CD4-positive, CD25-positive, alpha-beta regulatory T cell (primary cell): ENCODE data around the gene LOXL3. TPM values are rescaled to one million over a fixed set of nuclear protein-coding genes. Genes with fewer than 3 reads are reported as not detected.
"Not testable (repeated sequence)": the region's sequence is repeated elsewhere in the genome, so short reads cannot be mapped to it uniquely, and the experiment has no call there.

Experiments used
- ATAC-seq, 2 donors: fragments of 150-1000 bp; cut with Tn5 transposase; one replicate each; pipeline ENCODE4 v1.10.0; 2021; ENCODE audit warnings: low read depth in 2 of 2, moderate number of reproducible peaks in 2 of 2, moderate library complexity in 1 of 2
- DNase-seq, 3 donors: peaks; one replicate each; pipeline versions ENCODE4 v3.0.0 to v3.0.0-alpha.2; 2012 to 2022; ENCODE audit warnings: mixed read lengths in 1 of 3
- H3K27ac ChIP-seq: one replicate; pipeline ENCODE4 v1.7.0; 2013; ENCODE audit warnings: mild to moderate bottlenecking, low read length; ENCODE audit not compliant: insufficient read depth, poor library complexity, severe bottlenecking
- H3K27me3 ChIP-seq: one replicate; pipeline ENCODE4 v1.7.0; 2013; ENCODE audit warnings: low read length; ENCODE audit not compliant: control insufficient read depth, insufficient read depth
- H3K36me3 ChIP-seq: one replicate; pipeline ENCODE4 v1.7.0; 2013; ENCODE audit warnings: mild to moderate bottlenecking, low read length, moderate library complexity; ENCODE audit not compliant: control insufficient read depth, insufficient read depth
- H3K4me1 ChIP-seq: 2 replicates; pipeline ENCODE4 v1.7.0; 2013; ENCODE audit warnings: mild to moderate bottlenecking, low read length; ENCODE audit not compliant: insufficient read depth, control insufficient read depth, poor library complexity, severe bottlenecking
- H3K4me3 ChIP-seq: one replicate; pipeline ENCODE4 v1.7.0; 2013; ENCODE audit warnings: low read depth, mild to moderate bottlenecking, low read length, moderate library complexity
- H3K9me3 ChIP-seq, 2 experiments: 1 replicate in 1 of 2; 2 replicates in 1 of 2; pipeline ENCODE4 v1.7.0; 2013; ENCODE audit warnings: low read length in 2 of 2, mild to moderate bottlenecking in 1 of 2, moderate library complexity in 1 of 2; ENCODE audit not compliant: control insufficient read depth in 2 of 2
- H3K27ac Mint-ChIP-seq, 3 donors: one replicate each; pipeline ENCODE4 v1.8.0; 2020 to 2022; ENCODE audit warnings: mild to moderate bottlenecking in 3 of 3, mixed read lengths in 3 of 3, moderate library complexity in 2 of 3
- H3K27me3 Mint-ChIP-seq: one replicate; pipeline ENCODE4 v1.8.0; 2022; ENCODE audit warnings: mild to moderate bottlenecking, mixed read lengths
- H3K36me3 Mint-ChIP-seq: one replicate; pipeline ENCODE4 v1.8.0; 2020; ENCODE audit warnings: mixed read lengths
- H3K4me1 Mint-ChIP-seq, 4 donors: one replicate each; pipeline ENCODE4 v1.8.0; 2020 to 2022; ENCODE audit warnings: mixed read lengths in 4 of 4, mild to moderate bottlenecking in 1 of 4
- H3K4me3 Mint-ChIP-seq, 4 donors: one replicate each; pipeline ENCODE4 v1.8.0; 2020 to 2022; ENCODE audit warnings: mild to moderate bottlenecking in 4 of 4, mixed read lengths in 4 of 4, moderate library complexity in 3 of 4
- H3K9me3 Mint-ChIP-seq, 7 donors: one replicate each; pipeline ENCODE4 v1.8.0; 2020 to 2022; ENCODE audit warnings: mixed read lengths in 7 of 7, mild to moderate bottlenecking in 3 of 7, moderate library complexity in 2 of 7
- polyA plus RNA-seq, 4 donors: library from polyadenylated mRNA; unstranded; fragments of 300-500 nt; fragmentation: Illumina TruSeq; gene quantifications; one replicate each; pipeline ENCODE4 v1.2.3, GENCODE V29; 2021
- total RNA-seq: library from RNA; stranded (reverse); gene quantifications from one replicate; pipeline ENCODE4 v1.2.3, GENCODE V29; 2022

Gene LOXL3
- total and polyA plus RNA-seq, 5 donors from 2014 or later, result 0.09 to 1.1 TPM; not detected in 3

GRCh38 chr2:74571058-74571457 lies 17.3 kb upstream of the LOXL3 start:
- Mint-ChIP-seq H3K4me3 (no peak overlapping the region), H3K9me3 (peaks cover 0 to 2% (median 0%) of the 10 kb centered on the region in 7 donors), H3K36me3 (no peaks in the 10 kb centered on the region), H3K27ac (no peak overlapping the region), H3K27me3 (no peaks in the 10 kb centered on the region), H3K4me1 (peaks cover 12 to 16% (median 15%) of the 10 kb centered on the region in 4 donors)
- ATAC-seq (no peak), DNase-seq (no peak)
- no peak overlapping the region for H3K4me3 ChIP-seq
- no peaks in the 10 kb centered on the region for H3K27me3 ChIP-seq
- H3K4me1 ChIP-seq, result peaks cover 15% of the 10 kb centered on the region
- no peak overlapping the region for H3K27ac ChIP-seq
- H3K36me3 ChIP-seq, result no peaks in the 10 kb centered on the region
- H3K9me3 ChIP-seq, result no peaks in the 10 kb centered on the region

DNA sequence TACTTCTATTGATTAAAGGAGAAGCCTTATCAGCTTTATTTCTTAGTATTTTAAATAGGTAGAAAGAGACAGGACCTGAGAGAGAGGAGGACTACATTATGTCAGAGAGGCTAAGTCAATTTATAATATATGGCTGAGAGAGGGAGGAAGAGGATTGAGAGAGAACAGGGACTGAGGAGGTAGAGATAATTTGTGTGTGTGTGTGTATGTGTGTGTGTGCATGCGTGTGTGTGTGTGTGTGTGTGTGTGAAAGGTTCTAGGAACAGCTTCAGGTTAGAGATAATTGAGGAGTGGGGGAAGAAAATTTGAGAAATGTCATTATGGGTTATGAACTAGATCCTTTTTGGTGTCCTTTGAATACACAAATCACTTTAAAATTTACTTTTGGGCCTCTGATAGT lies 15.9 kb upstream of the LOXL3 start:
- no peaks in the 10 kb centered on the region for H3K9me3 ChIP-seq
- H3K27ac ChIP-seq, result no peak overlapping the region
- Mint-ChIP-seq H3K36me3 (no peaks in the 10 kb centered on the region), H3K4me3 (no peak overlapping the region), H3K27me3 (no peaks in the 10 kb centered on the region), H3K4me1 (peaks cover 11 to 14% (median 13%) of the 10 kb centered on the region in 4 donors), H3K9me3 (peaks cover 0 to 2% (median 0%) of the 10 kb centered on the region in 7 donors), H3K27ac (no peak overlapping the region)
- H3K36me3 ChIP-seq, result no peaks in the 10 kb centered on the region
- H3K4me3 ChIP-seq, result no peak overlapping the region
- DNase-seq, result no peak
- H3K27me3 ChIP-seq, result no peaks in the 10 kb centered on the region
- ATAC-seq, result no peak
- peaks cover 14% of the 10 kb centered on the region for H3K4me1 ChIP-seq

- no peak for ATAC-seq
- H3K27me3 ChIP-seq, result peaks cover 2% of the 10 kb centered on the region
- no peak overlapping the region for H3K27ac Mint-ChIP-seq
- no peak overlapping the region for H3K4me3 ChIP-seq
- no peaks in the 10 kb centered on the region for H3K4me1 ChIP-seq
- peaks cover 0 to 2% (median 0%) of the 10 kb centered on the region in 7 donors for H3K9me3 Mint-ChIP-seq
- no peaks in the 10 kb centered on the region for H3K36me3 ChIP-seq
- H3K27me3 Mint-ChIP-seq, result no peaks in the 10 kb centered on the region
- H3K27ac ChIP-seq, result no peak overlapping the region
- H3K4me3 Mint-ChIP-seq, result no peak overlapping the region
- DNase-seq, result no peak
- no peaks in the 10 kb centered on the region for H3K4me1 Mint-ChIP-seq
- H3K9me3 ChIP-seq, result no peaks in the 10 kb centered on the region
- H3K36me3 Mint-ChIP-seq, result no peaks in the 10 kb centered on the region
Observed at GRCh38 chr2:74567881-74568280, 14.1 kb upstream of the LOXL3 start.

DNA sequence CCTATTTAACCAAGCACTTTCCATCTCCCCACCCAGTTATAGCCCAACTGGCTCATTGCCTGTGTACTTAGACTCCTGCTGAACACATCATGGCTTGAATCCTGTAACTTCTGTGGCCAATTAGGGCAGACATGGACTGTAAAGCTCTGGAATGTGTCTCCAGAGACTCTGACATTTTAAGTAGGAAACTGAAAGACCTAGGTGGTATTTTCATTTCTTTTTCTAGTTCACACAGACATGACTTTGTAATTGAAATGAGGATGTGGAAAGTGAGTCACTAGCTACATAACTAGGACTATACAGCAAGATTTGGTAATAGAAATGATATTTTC lies 13.0 kb upstream of the LOXL3 start:
- no peaks in the 10 kb centered on the region for H3K4me1 Mint-ChIP-seq
- no peak overlapping the region for H3K4me3 ChIP-seq
- ATAC-seq (no peak), DNase-seq (no peak)
- no peak overlapping the region for H3K27ac ChIP-seq
- H3K4me3 Mint-ChIP-seq, result no peak overlapping the region
- peaks cover 3% of the 10 kb centered on the region for H3K36me3 Mint-ChIP-seq
- H3K27ac Mint-ChIP-seq, result no peak overlapping the region
- H3K36me3 ChIP-seq, result no peaks in the 10 kb centered on the region
- no peaks in the 10 kb centered on the region for H3K4me1 ChIP-seq
- no peaks in the 10 kb centered on the region for H3K27me3 Mint-ChIP-seq
- peaks cover 2% of the 10 kb centered on the region for H3K27me3 ChIP-seq
- peaks cover 0 to 2% (median 0%) of the 10 kb centered on the region in 7 donors for H3K9me3 Mint-ChIP-seq
- no peaks in the 10 kb centered on the region for H3K9me3 ChIP-seq

DNA sequence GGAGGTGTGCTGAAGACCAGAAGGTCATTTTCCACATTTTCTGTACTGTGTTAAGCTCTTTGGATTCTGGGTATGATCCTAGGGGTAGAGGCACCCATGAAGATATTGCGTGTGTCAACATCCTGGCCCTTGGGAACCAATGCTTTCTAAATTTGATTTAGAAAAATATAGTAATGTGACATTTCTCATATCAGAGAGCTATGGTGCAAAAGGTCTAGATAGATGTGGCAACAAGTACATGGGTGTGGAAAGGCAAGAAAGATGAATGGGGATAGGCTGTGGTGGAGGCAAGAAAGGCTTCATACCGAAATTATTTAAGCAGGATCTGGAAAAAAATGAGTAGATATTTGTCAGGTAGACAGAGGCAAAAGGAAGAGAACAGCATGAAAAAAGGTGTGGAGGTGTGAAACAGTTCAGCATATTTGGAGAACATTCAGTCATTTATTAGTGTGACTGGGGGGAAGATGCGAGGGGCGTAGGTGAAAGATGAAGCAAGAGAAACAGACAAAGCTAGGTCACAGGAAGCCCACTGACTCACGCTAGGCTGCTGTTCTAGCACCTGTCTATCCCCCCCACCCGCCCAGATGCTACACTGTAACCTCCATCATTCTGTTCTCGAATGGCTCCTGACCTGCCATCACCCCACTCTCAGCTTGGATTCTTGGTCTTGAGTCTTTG lies 12.5 kb upstream of the LOXL3 start:
- H3K36me3 ChIP-seq, result no peaks in the 10 kb centered on the region
- peaks cover 2% of the 10 kb centered on the region for H3K27me3 ChIP-seq
- Mint-ChIP-seq H3K4me3 (no peak overlapping the region), H3K4me1 (no peaks in the 10 kb centered on the region), H3K9me3 (peaks cover 0 to 2% (median 0%) of the 10 kb centered on the region in 7 donors), H3K27me3 (no peaks in the 10 kb centered on the region), H3K36me3 (peaks cover 5% of the 10 kb centered on the region), H3K27ac (no peak overlapping the region)
- H3K9me3 ChIP-seq, result no peaks in the 10 kb centered on the region
- no peaks in the 10 kb centered on the region for H3K4me1 ChIP-seq
- H3K27ac ChIP-seq, result no peak overlapping the region
- H3K4me3 ChIP-seq, result no peak overlapping the region
- DNase-seq (no peak), ATAC-seq (no peak)

GRCh38 chr2:74564222-74564621 lies 10.5 kb upstream of the LOXL3 start:
- H3K9me3 ChIP-seq, result no peaks in the 10 kb centered on the region
- no peaks in the 10 kb centered on the region for H3K4me1 ChIP-seq
- no peak for ATAC-seq
- H3K27ac Mint-ChIP-seq, result peak overlapping the region in 1 of 3 donors; percentile 54
- H3K9me3 Mint-ChIP-seq, result peaks cover 0 to 2% (median 0%) of the 10 kb centered on the region in 7 donors
- H3K4me1 Mint-ChIP-seq, result peaks cover 0 to 4% (median 0%) of the 10 kb centered on the region in 4 donors
- peaks cover 2% of the 10 kb centered on the region for H3K27me3 ChIP-seq
- no peak overlapping the region for H3K4me3 Mint-ChIP-seq
- H3K27ac ChIP-seq, result no peak overlapping the region
- H3K4me3 ChIP-seq, result no peak overlapping the region
- no peaks in the 10 kb centered on the region for H3K27me3 Mint-ChIP-seq
- no peaks in the 10 kb centered on the region for H3K36me3 ChIP-seq
- DNase-seq, result no peak
- peaks cover 5% of the 10 kb centered on the region for H3K36me3 Mint-ChIP-seq

DNA sequence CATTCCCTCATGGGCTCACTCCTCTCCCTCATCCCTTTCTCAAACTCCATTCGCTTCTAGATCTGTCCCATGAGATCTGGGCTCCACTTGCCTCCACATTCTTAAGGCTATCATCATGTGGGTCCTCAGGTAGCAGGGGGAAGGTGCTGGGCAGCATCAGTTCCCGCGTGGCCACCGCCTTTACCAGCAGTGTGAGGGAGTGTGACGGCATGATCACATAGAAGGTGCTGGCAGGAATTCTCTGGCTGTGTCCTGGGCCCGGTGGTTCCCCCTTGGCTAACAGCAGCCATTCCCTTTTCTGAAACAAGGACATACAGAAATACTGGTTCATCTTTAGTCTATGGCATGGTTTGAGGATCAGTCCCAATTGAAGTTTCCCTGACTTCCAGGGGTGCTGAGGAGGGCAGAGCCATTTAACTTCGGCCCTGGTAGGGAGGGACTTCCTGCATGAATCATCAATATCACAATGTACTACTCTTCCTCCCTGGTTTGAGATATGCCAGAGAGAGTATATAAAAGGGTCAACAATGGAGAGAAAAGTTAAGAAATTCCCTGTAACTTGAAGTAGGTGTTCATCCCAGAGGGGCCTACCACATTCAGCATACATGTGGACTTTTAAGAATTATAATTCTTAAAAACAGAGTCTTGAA lies 8.5 kb upstream of the LOXL3 start:
- no peak for DNase-seq
- Mint-ChIP-seq H3K27me3 (no peaks in the 10 kb centered on the region), H3K9me3 (peaks cover 0 to 1% (median 0%) of the 10 kb centered on the region in 7 donors), H3K4me1 (peaks cover 0 to 9% (median 0%) of the 10 kb centered on the region in 4 donors), H3K36me3 (peaks cover 5% of the 10 kb centered on the region), H3K27ac (peak overlapping the region in 1 of 3 donors; percentile 66), H3K4me3 (peak overlapping the region in 1 of 4 donors; percentile 63)
- H3K27ac ChIP-seq, result no peak overlapping the region
- H3K4me1 ChIP-seq, result no peaks in the 10 kb centered on the region
- peaks cover 2% of the 10 kb centered on the region for H3K27me3 ChIP-seq
- ATAC-seq, result no peak
- H3K4me3 ChIP-seq, result no peak overlapping the region
- H3K36me3 ChIP-seq, result no peaks in the 10 kb centered on the region
- no peaks in the 10 kb centered on the region for H3K9me3 ChIP-seq

GRCh38 chr2:74561022-74561421 lies 7.3 kb upstream of the LOXL3 start:
- not testable (repeated sequence) for ATAC-seq, H3K27ac ChIP-seq, H3K27me3 ChIP-seq, H3K36me3 ChIP-seq, H3K27me3 Mint-ChIP-seq, H3K4me1 ChIP-seq, H3K36me3 Mint-ChIP-seq, DNase-seq, H3K9me3 Mint-ChIP-seq, H3K9me3 ChIP-seq, H3K4me3 ChIP-seq
- Mint-ChIP-seq H3K4me3 (peak overlapping the region in 1 of 4 donors; percentile 51), H3K4me1 (peaks cover 0 to 15% (median 5%) of the 10 kb centered on the region in 4 donors), H3K27ac (peak overlapping the region in 1 of 3 donors; percentile 6)
